HFFc6 (cell line): Measurements from ENCODE around the gene RNF223. TPM values are rescaled to one million over a fixed set of nuclear protein-coding genes. Genes with fewer than 3 reads are reported as not detected.

Experiments
- DNase-seq: peaks from one replicate; pipeline ENCODE4 v3.0.0-alpha.2; 2018
- H3K27ac Mint-ChIP-seq: 2 replicates; pipeline ENCODE4 v1.8.0; 2020; ENCODE audit warnings: mild to moderate bottlenecking, mixed read lengths
- H3K27me3 Mint-ChIP-seq: 2 replicates; pipeline ENCODE4 v1.8.0; 2021; ENCODE audit warnings: mild to moderate bottlenecking, moderate library complexity, mixed read lengths; ENCODE audit not compliant: insufficient read depth
- H3K36me3 Mint-ChIP-seq: 2 replicates; pipeline ENCODE4 v1.8.0; 2021; ENCODE audit warnings: low read depth, mixed read lengths
- H3K4me1 Mint-ChIP-seq: 2 replicates; pipeline ENCODE4 v1.8.0; 2020; ENCODE audit warnings: low read depth, mixed read lengths
- H3K4me3 Mint-ChIP-seq: 2 replicates; pipeline ENCODE4 v1.8.0; 2020; ENCODE audit warnings: mild to moderate bottlenecking, moderate library complexity, mixed read lengths
- H3K9me3 Mint-ChIP-seq: 2 replicates; pipeline ENCODE4 v1.8.0; 2020; ENCODE audit warnings: mild to moderate bottlenecking, mixed read lengths
- CTCF ChIP-seq: fragments of 200-600 bp; sonication (generic); IDR thresholded peaks from 2 replicates; pipeline ENCODE4 v1.5.0; 2021; ENCODE audit warnings: antibody characterized with exemption, mild to moderate bottlenecking
- total RNA-seq, 6 experiments: library from RNA; stranded (reverse); fragmentation: NEBNext Ultra II Directional; extraction: Animal tissue kit (Norgen Biotek cat#: 25700); gene quantifications; 2 replicates in 1 of 6; 3 replicates in 5 of 6; pipeline ENCODE4 v1.2.3, GENCODE V29; 2021

Gene RNF223
- total RNA-seq, 6 experiments from 2014 or later = not detected

GRCh38 chr1:1117469-1117831, 43.3 kb upstream of the RNF223 start:
- H3K27me3 Mint-ChIP-seq = peaks cover 20% of the 10 kb centered on the region
- peaks cover 8% of the 10 kb centered on the region; the same call in 1 of the 2 replicates for H3K4me1 Mint-ChIP-seq
- H3K27ac Mint-ChIP-seq = no peak overlapping the region
- TF ChIP-seq CTCF = no peak
- peaks cover 12% of the 10 kb centered on the region for H3K36me3 Mint-ChIP-seq
- peaks cover 9% of the 10 kb centered on the region for H3K9me3 Mint-ChIP-seq
- no peak for DNase-seq
- no peak overlapping the region; the same call in 1 of the 2 replicates for H3K4me3 Mint-ChIP-seq

GRCh38 chr1:1116701-1117468, 42.8 kb upstream of the RNF223 start:
- Mint-ChIP-seq H3K27me3 (peaks cover 20% of the 10 kb centered on the region), H3K4me1 (peaks cover 8% of the 10 kb centered on the region; the same call in 1 of the 2 replicates), H3K9me3 (peaks cover 11% of the 10 kb centered on the region), H3K27ac (no peak overlapping the region), H3K4me3 (peak overlapping the region; percentile 24; the same call in 1 of the 2 replicates), H3K36me3 (peaks cover 18% of the 10 kb centered on the region)
- TF ChIP-seq CTCF = no peak
- DNase-seq = no peak

- TF ChIP-seq CTCF = peak; percentile 41
- Mint-ChIP-seq H3K27me3 (peaks cover 20% of the 10 kb centered on the region), H3K27ac (peak within 1 kb of the TSS; percentile 58), H3K4me1 (peaks cover 8% of the 10 kb centered on the region; the same call in 1 of the 2 replicates), H3K9me3 (peaks cover 11% of the 10 kb centered on the region), H3K36me3 (peaks cover 20% of the 10 kb centered on the region), H3K4me3 (peak within 1 kb of the TSS; percentile 90)
- DNase-seq = peak; percentile 97
Observed at GRCh38 chr1:1115786-1116700, 41.9 kb upstream of the RNF223 start, which contains the start of gene C1orf159. Gene C1orf159 (minus strand): TSS chr1:1116089. CDS start chr1:1091543, 24,546 bp downstream.

- H3K9me3 Mint-ChIP-seq = peaks cover 11% of the 10 kb centered on the region
- TF ChIP-seq CTCF = no peak
- no peak for DNase-seq
- peaks cover 20% of the 10 kb centered on the region for H3K27me3 Mint-ChIP-seq
- H3K36me3 Mint-ChIP-seq = peaks cover 20% of the 10 kb centered on the region
- peaks cover 8% of the 10 kb centered on the region; the same call in 1 of the 2 replicates for H3K4me1 Mint-ChIP-seq
- peak overlapping the region; percentile 90 for H3K4me3 Mint-ChIP-seq
- H3K27ac Mint-ChIP-seq = peak overlapping the region; percentile 42
Observed at GRCh38 chr1:1115136-1115785, 41.2 kb upstream of the RNF223 start.

- Mint-ChIP-seq H3K27ac (0 out of 2 replicates have a peak overlapping the region, but pooled peaks have one; percentile 42), H3K27me3 (peaks cover 14% of the 10 kb centered on the region), H3K4me3 (peak overlapping the region; percentile 90), H3K4me1 (peaks cover 8% of the 10 kb centered on the region; the same call in 1 of the 2 replicates), H3K9me3 (peaks cover 11% of the 10 kb centered on the region), H3K36me3 (peaks cover 20% of the 10 kb centered on the region)
- no peak for TF ChIP-seq CTCF
- DNase-seq = no peak
Observed at GRCh38 chr1:1114431-1114830, 40.3 kb upstream of the RNF223 start.
